ENCODE results near the gene EPB41L2. TPM values are rescaled to one million over a fixed set of nuclear protein-coding genes. Genes with fewer than 3 reads are reported as not detected.

EPB41L2 gene
- total RNA-seq, 2 donors from 2014 or later: 160 to 189 TPM

DNA sequence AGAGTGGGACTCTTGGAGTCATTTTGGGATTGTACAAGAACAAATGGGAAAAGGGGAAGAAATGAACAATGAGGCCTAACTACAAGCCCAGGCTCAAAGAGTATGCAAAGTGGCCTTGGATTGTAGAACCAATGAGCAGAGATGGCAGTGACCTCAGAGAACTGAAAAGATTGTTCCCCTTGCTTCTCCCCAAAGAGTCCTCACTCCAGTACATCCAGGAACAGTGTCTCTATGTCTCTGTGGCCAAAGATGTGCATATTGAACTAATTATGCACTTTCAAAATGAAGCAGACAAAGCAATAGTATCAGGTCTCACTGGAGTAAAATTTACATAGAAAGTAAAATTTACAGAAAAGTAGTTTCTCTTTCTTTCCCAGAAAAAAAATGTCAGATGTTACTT is 154.9 kb downstream of the EPB41L2 start:
- TF ChIP-seq, protein P1, sequence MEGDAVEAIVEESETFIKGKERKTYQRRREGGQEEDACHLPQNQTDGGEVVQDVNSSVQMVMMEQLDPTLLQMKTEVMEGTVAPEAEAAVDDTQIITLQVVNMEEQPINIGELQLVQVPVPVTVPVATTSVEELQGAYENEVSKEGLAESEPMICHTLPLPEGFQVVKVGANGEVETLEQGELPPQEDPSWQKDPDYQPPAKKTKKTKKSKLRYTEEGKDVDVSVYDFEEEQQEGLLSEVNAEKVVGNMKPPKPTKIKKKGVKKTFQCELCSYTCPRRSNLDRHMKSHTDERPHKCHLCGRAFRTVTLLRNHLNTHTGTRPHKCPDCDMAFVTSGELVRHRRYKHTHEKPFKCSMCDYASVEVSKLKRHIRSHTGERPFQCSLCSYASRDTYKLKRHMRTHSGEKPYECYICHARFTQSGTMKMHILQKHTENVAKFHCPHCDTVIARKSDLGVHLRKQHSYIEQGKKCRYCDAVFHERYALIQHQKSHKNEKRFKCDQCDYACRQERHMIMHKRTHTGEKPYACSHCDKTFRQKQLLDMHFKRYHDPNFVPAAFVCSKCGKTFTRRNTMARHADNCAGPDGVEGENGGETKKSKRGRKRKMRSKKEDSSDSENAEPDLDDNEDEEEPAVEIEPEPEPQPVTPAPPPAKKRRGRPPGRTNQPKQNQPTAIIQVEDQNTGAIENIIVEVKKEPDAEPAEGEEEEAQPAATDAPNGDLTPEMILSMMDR (conservative IDR thresholded peaks at IDR 0.05): no peak
- Mint-ChIP-seq H3K9me3 (peaks cover 20% of the 10 kb centered on the region), H3K4me1 (peaks cover 15% of the 10 kb centered on the region), H3K27me3 (ENCODE audit: insufficient read depth) (no peaks in the 10 kb centered on the region), H3K36me3 (ENCODE audit: low read depth) (peaks cover 17% of the 10 kb centered on the region), H3K27ac (peak overlapping the region; percentile 18), H3K4me3 (no peak overlapping the region)
- Histone ChIP-seq H3K9ac (ENCODE audit: extremely low read depth, low read length, poor library complexity, severe bottlenecking) (no peak overlapping the region), H3K9me3 (ENCODE audit: control insufficient read depth, low read length) (no peaks in the 10 kb centered on the region), H3K27ac (ENCODE audit: low read depth, low read length) (no peak overlapping the region), H3K27me3 (ENCODE audit: control insufficient read depth, insufficient read depth, low read length, poor library complexity, severe bottlenecking) (no peaks in the 10 kb centered on the region), H3K4me1 (ENCODE audit: control insufficient read depth, insufficient read depth, low read length) (no peaks in the 10 kb centered on the region), H3K4me3 (ENCODE audit: low read length) (no peak overlapping the region), H3K36me3 (ENCODE audit: control insufficient read depth, insufficient read depth, low read length) (peaks cover under 1% of the 10 kb centered on the region)
- DNase-seq: no peak

DNA sequence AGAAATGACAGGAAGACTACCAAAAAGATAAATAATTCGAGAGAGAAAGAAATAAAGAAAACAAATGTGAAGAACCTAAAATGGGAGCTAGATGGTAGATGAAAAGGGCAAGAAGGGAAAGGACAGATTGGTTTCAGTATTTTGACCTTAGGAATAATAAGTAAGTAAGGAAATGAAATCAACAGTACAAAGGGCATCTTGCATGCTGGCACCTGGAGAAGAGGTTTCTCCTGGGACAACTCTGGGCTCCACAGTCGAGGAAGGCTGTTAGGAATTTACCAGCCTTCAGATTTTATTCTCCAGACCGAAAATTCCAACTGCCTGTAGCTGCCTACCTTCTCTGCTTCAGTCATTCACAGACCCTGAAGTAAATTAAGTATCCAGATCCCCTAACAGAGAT is 155.4 kb downstream of the EPB41L2 start:
- peaks cover 20% of the 10 kb centered on the region for H3K9me3 Mint-ChIP-seq
- Histone ChIP-seq H3K4me1 (ENCODE audit: control insufficient read depth, insufficient read depth, low read length) (no peaks in the 10 kb centered on the region), H3K9me3 (ENCODE audit: control insufficient read depth, low read length) (no peaks in the 10 kb centered on the region), H3K36me3 (ENCODE audit: control insufficient read depth, insufficient read depth, low read length) (peaks cover 5% of the 10 kb centered on the region), H3K4me3 (ENCODE audit: low read length) (no peak overlapping the region), H3K27me3 (ENCODE audit: control insufficient read depth, insufficient read depth, low read length, poor library complexity, severe bottlenecking) (no peaks in the 10 kb centered on the region), H3K9ac (ENCODE audit: extremely low read depth, low read length, poor library complexity, severe bottlenecking) (no peak overlapping the region), H3K27ac (ENCODE audit: low read depth, low read length) (no peak overlapping the region)
- TF ChIP-seq, protein P1 (conservative IDR thresholded peaks at IDR 0.05): no peak
- H3K27ac Mint-ChIP-seq: peak overlapping the region; percentile 18
- peaks cover 17% of the 10 kb centered on the region for H3K36me3 Mint-ChIP-seq (ENCODE audit: low read depth)
- no peak for DNase-seq
- peaks cover 17% of the 10 kb centered on the region for H3K4me1 Mint-ChIP-seq
- H3K27me3 Mint-ChIP-seq (ENCODE audit: insufficient read depth): no peaks in the 10 kb centered on the region
- WGBS, 2 experiments (ENCODE audit: insufficient coverage in 1 of 2, insufficient read length in 1 of 2): 91 to 100% methylated on average over 2 to 3 of the region's 3 CpGs
- H3K4me3 Mint-ChIP-seq: no peak overlapping the region

DNA sequence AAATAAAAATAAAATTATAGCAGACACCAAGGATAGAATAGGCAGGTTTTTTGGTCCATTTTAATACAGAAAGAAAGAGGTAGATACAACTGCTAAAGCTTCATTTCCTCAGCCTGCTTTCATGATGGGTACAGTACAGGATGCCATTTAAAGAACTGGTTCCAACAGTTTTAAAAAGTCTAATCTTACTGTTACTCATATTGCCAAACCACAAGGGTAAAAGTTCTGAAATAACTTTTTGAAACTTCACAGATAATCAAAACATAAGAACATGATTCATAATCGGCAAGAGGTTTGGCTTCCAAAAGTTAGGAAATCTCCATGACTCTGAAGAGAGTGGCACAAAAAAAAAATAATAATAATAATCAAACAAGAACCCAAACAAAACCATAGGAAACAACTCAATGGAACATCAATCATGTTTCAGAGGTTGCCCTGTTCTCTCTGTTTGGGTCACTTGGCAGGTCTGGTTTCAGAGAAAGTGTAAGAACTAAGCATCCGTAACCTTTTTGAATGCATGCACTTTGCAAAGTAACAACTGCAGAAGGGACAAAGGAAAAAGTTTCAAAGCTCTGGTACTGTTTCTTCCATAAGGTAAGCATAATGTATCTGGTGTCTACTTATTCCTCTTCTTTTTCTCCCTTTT is 156.2 kb downstream of the EPB41L2 start:
- Mint-ChIP-seq H3K4me3 (no peak overlapping the region), H3K4me1 (peaks cover 17% of the 10 kb centered on the region), H3K27me3 (ENCODE audit: insufficient read depth) (no peaks in the 10 kb centered on the region), H3K9me3 (peaks cover 19% of the 10 kb centered on the region), H3K36me3 (ENCODE audit: low read depth) (peaks cover 17% of the 10 kb centered on the region), H3K27ac (no peak overlapping the region)
- no peaks in the 10 kb centered on the region for H3K4me1 ChIP-seq (ENCODE audit: control insufficient read depth, insufficient read depth, low read length)
- H3K36me3 ChIP-seq (ENCODE audit: control insufficient read depth, insufficient read depth, low read length): peaks cover 6% of the 10 kb centered on the region
- H3K9ac ChIP-seq (ENCODE audit: extremely low read depth, low read length, poor library complexity, severe bottlenecking): no peak overlapping the region
- TF ChIP-seq, protein P1 (conservative IDR thresholded peaks at IDR 0.05): no peak
- H3K4me3 ChIP-seq (ENCODE audit: low read length): no peak overlapping the region
- H3K9me3 ChIP-seq (ENCODE audit: control insufficient read depth, low read length): no peaks in the 10 kb centered on the region
- H3K27me3 ChIP-seq (ENCODE audit: control insufficient read depth, insufficient read depth, low read length, poor library complexity, severe bottlenecking): no peaks in the 10 kb centered on the region
- 88 to 95% methylated on average over 1 to 2 of the region's 2 CpGs for WGBS, 2 experiments (ENCODE audit: insufficient coverage in 1 of 2, insufficient read length in 1 of 2)
- no peak for DNase-seq
- H3K27ac ChIP-seq (ENCODE audit: low read depth, low read length): no peak overlapping the region

Data from endodermal cell (in vitro differentiated cells).